Fibroblast of villous mesenchyme (primary cell): ENCODE results near the gene TDRD9. TPM values are rescaled to one million over a fixed set of nuclear protein-coding genes. Genes with fewer than 3 reads are reported as not detected.

Experiments used
- DNase-seq: peaks from one replicate; pipeline ENCODE4 v3.0.0-alpha.2; 2010; ENCODE audit warnings: low read depth
- H3K4me3 ChIP-seq: 2 replicates; pipeline ENCODE4 v1.5.1; 2011; ENCODE audit warnings: low read depth, mild to moderate bottlenecking, low read length
- total RNA-seq: library from RNA; depleted of rRNA; stranded (reverse); fragments of >200 nt; gene quantifications from 2 replicates; pipeline ENCODE4 v1.2.3, GENCODE V29; 2012
- TF ChIP-seq, protein P1 (sequence below): IDR thresholded peaks from 2 replicates; pipeline ENCODE4 v1.5.1; 2012; ENCODE audit warnings: low read depth, mild to moderate bottlenecking, low read length; ENCODE audit not compliant: insufficient read depth

Gene TDRD9
- total RNA-seq, 1 donor, result 0.86 TPM

DNA sequence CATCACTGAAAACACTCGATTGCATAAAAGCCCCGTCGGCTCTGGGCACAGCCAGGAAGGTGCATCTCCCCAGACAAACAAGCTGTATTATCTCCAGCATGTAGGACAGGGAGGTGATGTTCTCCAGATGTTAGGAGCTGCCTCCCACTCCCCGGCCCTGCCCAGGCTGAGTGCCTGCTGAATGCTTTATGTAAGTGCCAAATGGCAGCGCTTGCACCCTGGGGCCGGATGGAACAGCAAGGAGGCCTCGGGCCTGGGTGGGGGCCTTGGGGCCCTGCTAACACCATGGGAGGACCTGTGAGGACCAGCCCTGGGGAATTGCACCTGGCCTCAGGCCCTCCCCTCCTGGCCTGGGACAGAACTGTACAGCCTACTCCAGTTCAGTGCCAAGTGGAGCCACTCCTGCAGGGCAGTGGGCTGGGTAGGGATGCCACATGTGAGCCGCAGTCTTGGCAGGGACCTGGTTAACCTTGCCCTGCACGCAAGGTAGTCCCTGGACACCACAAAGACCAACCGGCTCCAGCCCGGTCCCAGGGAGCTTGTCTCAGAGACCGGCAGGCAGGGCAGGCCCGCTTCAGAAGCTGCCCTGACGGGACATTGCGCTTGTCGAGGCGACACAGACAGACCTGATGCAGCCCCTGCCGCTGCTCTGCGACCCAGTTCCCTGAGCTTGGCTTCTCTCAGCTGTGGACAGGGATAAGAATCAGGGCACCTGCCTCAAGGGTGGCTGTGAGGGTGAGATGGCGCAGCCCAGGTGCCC, 45.6 kb upstream of the TDRD9 start:
- peak; percentile 29 for DNase-seq
- TF ChIP-seq, protein P1, sequence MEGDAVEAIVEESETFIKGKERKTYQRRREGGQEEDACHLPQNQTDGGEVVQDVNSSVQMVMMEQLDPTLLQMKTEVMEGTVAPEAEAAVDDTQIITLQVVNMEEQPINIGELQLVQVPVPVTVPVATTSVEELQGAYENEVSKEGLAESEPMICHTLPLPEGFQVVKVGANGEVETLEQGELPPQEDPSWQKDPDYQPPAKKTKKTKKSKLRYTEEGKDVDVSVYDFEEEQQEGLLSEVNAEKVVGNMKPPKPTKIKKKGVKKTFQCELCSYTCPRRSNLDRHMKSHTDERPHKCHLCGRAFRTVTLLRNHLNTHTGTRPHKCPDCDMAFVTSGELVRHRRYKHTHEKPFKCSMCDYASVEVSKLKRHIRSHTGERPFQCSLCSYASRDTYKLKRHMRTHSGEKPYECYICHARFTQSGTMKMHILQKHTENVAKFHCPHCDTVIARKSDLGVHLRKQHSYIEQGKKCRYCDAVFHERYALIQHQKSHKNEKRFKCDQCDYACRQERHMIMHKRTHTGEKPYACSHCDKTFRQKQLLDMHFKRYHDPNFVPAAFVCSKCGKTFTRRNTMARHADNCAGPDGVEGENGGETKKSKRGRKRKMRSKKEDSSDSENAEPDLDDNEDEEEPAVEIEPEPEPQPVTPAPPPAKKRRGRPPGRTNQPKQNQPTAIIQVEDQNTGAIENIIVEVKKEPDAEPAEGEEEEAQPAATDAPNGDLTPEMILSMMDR, result no peak
- H3K4me3 ChIP-seq, result no peak overlapping the region

DNA sequence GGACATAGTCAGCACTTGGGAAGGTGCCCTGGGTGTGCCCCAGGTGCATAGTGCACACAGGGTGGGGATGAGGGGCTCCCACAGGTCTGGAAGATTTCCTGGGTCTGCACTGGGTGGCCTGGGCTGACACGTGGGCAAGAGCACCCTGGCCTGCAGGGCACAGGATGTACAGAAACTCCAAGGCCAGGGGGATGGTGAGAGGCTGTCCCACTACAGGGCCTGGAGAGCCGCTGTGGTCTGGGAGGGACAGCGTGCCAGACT, 45.1 kb upstream of the TDRD9 start:
- TF ChIP-seq, protein P1, result no peak
- no peak for DNase-seq
- no peak overlapping the region for H3K4me3 ChIP-seq

DNA sequence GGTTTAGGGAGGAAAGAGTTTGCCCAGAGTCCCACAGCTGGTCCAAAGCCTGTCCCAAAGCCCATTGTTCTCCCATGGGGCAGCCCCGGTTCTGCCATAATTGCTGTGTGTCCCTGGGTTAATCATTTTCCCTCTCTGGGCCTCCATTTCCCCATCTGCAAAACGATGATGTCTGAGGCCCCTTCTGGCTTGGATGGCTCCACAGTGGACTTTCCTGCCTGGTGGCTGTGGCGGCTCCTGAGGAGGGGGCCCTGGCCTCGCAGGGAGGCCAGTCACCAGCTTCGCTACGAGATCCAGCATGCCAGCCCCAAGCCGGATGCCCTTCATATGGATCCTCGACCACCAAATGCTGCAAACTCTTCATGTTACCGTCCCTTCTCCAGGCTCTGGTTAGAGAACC, 43.4 kb upstream of the TDRD9 start:
- H3K4me3 ChIP-seq, result no peak overlapping the region
- no peak for DNase-seq
- TF ChIP-seq, protein P1, result no peak

DNA sequence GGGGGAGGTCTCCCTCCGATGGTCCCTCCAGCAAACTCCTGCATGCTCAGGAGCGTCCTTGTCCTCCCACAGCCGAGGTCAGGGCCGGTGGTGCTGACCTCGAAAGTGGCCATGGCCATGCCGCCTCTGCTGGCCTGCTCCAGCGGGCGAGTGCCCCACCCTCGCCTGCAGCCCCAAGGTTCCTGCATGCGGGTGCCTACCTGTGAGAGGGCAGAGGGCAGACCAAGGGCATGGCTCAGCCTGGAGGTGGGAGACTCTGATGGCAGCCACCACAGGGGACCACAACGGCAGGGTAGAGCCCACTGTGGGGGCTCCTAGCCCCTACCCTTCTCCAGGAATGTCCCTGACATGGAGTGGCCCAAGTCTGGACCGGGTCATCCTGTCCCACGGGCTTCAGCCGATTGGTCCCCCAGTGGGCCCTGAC, 42.7 kb upstream of the TDRD9 start:
- TF ChIP-seq, protein P1, result no peak
- no peak overlapping the region for H3K4me3 ChIP-seq
- no peak for DNase-seq

DNA sequence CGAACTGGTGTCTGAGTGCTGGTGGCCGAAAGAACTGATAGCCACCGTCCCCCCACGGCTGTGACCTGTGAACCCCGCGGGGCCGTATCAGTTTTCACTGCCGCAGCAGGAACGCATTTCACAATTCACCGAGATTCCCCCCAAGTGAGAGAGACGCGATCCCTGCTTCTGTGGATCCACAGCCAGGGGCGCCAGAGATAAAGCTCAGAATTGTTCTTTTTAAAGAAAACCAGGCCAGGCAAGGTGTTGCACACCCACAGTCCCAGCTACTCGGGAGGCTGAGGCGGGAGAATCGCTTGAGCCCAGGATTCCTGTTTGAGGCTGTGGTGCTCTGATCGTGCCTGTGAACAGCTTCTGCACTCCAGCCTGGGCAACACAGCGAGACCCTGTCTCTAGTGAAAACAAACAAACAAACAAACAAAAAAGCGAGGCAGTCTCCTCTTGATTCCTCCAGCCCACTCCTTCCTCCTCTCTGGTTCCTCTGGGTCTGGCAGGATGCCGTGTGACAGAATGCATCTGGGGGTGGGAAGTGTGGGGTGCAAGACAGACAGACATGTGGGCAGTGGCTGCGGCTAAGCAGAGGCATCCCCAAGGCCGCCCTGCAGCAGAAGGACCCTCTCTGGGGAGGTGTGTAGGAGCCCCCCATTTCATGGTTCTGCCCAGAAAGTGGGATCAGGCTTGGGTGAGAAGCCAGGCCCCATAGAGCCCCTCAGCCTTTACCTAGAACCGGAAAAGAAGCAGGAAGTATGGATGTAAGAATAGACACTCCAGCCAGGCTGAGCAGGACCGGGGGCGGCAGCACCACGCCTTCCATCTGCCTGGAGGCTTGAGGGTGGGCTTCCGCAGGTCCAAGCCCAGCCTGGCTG, 41.7 kb upstream of the TDRD9 start:
- no peak overlapping the region for H3K4me3 ChIP-seq
- DNase-seq, result peak; percentile 17
- TF ChIP-seq, protein P1, result peak; percentile 31

DNA sequence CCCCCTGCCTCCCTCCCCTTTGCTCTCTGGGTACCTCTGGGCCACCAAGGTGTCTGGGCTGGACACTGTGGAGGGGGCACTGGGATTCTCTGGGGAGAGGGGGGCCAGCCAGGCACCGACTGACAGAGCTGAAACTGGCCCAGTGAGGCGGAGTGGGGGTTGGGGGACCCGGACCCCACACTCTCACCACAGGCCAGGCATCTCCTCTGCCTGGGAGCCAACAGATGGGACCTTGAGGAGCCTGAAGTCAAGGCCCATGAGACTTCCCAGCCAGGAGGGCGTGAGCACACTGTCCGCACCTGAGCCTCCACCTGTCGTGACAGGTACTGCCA, 41.1 kb upstream of the TDRD9 start:
- no peak for DNase-seq
- TF ChIP-seq, protein P1, result no peak
- H3K4me3 ChIP-seq, result no peak overlapping the region
